ENCODE measurements around the gene KCNK10.
A peak's percentile ranks its signal among the peaks of the same experiment; 100 is the strongest.

KCNK10 gene

DNA sequence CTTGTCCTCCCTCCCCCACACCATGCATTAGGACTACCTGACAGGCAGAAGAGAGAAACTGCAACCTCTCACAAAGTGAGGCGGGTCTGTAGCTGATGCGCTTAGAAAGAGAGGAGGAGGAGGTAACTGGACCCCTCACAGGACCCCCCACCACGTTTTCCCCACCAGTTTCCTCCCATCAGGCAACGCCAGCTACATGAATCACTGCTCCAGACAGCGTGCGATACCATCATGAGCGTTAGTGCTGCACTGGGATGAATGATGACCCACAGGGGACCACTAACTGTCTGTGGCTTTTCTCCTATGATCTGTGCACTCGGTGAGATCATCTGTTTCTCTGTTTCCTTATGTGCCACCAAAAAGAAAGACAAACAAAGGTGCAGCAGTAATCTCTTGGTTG is 77.7 kb downstream of the KCNK10 start (continued):
- no peak for TF ChIP-seq ZNF211 (tag by site-specific recombination; IDR thresholded peaks at IDR 0.05; ENCODE audit: low read depth)
- peak; percentile 86 for TF ChIP-seq KLF8 (tag by site-specific recombination; IDR thresholded peaks at IDR 0.05)
- peak; percentile 90 for TF ChIP-seq IKZF3 (tag by site-specific recombination; IDR thresholded peaks at IDR 0.05)
- peak; percentile 45; the same call in 1 of the 2 replicates for TF ChIP-seq ZNF394 (tag by site-specific recombination; IDR thresholded peaks at IDR 0.05; ENCODE audit: borderline replicate concordance)
- no peak for TF ChIP-seq ZNF121 (tag by site-specific recombination; IDR thresholded peaks at IDR 0.05)
- TF ChIP-seq, protein P1, sequence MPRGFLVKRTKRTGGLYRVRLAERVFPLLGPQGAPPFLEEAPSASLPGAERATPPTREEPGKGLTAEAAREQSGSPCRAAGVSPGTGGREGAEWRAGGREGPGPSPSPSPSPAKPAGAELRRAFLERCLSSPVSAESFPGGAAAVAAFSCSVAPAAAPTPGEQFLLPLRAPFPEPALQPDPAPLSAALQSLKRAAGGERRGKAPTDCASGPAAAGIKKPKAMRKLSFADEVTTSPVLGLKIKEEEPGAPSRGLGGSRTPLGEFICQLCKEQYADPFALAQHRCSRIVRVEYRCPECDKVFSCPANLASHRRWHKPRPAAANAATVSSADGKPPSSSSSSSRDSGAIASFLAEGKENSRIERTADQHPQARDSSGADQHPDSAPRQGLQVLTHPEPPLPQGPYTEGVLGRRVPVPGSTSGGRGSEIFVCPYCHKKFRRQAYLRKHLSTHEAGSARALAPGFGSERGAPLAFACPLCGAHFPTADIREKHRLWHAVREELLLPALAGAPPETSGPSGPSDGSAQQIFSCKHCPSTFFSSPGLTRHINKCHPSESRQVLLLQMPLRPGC (tag by site-specific recombination; IDR thresholded peaks at IDR 0.05), result 0 out of 2 replicates have a peak, but pooled peaks have one; percentile 57
- peak; percentile 82 for TF ChIP-seq ZNF366 (tag by site-specific recombination; conservative IDR thresholded peaks at IDR 0.05)
- no peak for TF ChIP-seq ZNF707 (tag by site-specific recombination; IDR thresholded peaks at IDR 0.05)
- TF ChIP-seq ZNF555 (tag by site-specific recombination; conservative IDR thresholded peaks at IDR 0.05), result no peak
- no peak for TF ChIP-seq ZNF830 (tag by site-specific recombination; IDR thresholded peaks at IDR 0.05; ENCODE audit: low read depth)
- TF ChIP-seq TRIM28 (IDR thresholded peaks at IDR 0.05; ENCODE audit: borderline replicate concordance, low read length), result peak; percentile 84; the same call in 1 of the 2 replicates
- TF ChIP-seq ZNF416 (tag by site-specific recombination; IDR thresholded peaks at IDR 0.05), result no peak
- TF ChIP-seq, protein P2, sequence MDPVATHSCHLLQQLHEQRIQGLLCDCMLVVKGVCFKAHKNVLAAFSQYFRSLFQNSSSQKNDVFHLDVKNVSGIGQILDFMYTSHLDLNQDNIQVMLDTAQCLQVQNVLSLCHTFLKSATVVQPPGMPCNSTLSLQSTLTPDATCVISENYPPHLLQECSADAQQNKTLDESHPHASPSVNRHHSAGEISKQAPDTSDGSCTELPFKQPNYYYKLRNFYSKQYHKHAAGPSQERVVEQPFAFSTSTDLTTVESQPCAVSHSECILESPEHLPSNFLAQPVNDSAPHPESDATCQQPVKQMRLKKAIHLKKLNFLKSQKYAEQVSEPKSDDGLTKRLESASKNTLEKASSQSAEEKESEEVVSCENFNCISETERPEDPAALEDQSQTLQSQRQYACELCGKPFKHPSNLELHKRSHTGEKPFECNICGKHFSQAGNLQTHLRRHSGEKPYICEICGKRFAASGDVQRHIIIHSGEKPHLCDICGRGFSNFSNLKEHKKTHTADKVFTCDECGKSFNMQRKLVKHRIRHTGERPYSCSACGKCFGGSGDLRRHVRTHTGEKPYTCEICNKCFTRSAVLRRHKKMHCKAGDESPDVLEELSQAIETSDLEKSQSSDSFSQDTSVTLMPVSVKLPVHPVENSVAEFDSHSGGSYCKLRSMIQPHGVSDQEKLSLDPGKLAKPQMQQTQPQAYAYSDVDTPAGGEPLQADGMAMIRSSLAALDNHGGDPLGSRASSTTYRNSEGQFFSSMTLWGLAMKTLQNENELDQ (tag by site-specific recombination; IDR thresholded peaks at IDR 0.05; ENCODE audit: low read depth), result no peak
- peak; percentile 33; the same call in 1 of the 2 replicates for TF ChIP-seq GFI1B (tag by site-specific recombination; IDR thresholded peaks at IDR 0.05)
- TF ChIP-seq ZBTB8A (tag by site-specific recombination; IDR thresholded peaks at IDR 0.05), result no peak
- no peak for TF ChIP-seq ZNF776 (tag by site-specific recombination; IDR thresholded peaks at IDR 0.05; ENCODE audit: borderline replicate concordance)
- TF ChIP-seq ZNF114 (tag by site-specific recombination; IDR thresholded peaks at IDR 0.05), result no peak
- peak; percentile 40; the same call in 1 of the 2 replicates for TF ChIP-seq SP2 (tag by site-specific recombination; IDR thresholded peaks at IDR 0.05)
- TF ChIP-seq, protein P3, sequence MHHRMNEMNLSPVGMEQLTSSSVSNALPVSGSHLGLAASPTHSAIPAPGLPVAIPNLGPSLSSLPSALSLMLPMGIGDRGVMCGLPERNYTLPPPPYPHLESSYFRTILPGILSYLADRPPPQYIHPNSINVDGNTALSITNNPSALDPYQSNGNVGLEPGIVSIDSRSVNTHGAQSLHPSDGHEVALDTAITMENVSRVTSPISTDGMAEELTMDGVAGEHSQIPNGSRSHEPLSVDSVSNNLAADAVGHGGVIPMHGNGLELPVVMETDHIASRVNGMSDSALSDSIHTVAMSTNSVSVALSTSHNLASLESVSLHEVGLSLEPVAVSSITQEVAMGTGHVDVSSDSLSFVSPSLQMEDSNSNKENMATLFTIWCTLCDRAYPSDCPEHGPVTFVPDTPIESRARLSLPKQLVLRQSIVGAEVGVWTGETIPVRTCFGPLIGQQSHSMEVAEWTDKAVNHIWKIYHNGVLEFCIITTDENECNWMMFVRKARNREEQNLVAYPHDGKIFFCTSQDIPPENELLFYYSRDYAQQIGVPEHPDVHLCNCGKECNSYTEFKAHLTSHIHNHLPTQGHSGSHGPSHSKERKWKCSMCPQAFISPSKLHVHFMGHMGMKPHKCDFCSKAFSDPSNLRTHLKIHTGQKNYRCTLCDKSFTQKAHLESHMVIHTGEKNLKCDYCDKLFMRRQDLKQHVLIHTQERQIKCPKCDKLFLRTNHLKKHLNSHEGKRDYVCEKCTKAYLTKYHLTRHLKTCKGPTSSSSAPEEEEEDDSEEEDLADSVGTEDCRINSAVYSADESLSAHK (tag by site-specific recombination; IDR thresholded peaks at IDR 0.05), result no peak
- TF ChIP-seq ZNF10 (tag by site-specific recombination; IDR thresholded peaks at IDR 0.05), result 0 out of 2 replicates have a peak, but pooled peaks have one; percentile 40
- no peak for TF ChIP-seq ZBTB7A (tag by site-specific recombination; IDR thresholded peaks at IDR 0.05; ENCODE audit: low read depth)
- TF ChIP-seq ZNF302 (tag by site-specific recombination; IDR thresholded peaks at IDR 0.05; ENCODE audit: low read depth), result no peak
- TF ChIP-seq, protein P4, sequence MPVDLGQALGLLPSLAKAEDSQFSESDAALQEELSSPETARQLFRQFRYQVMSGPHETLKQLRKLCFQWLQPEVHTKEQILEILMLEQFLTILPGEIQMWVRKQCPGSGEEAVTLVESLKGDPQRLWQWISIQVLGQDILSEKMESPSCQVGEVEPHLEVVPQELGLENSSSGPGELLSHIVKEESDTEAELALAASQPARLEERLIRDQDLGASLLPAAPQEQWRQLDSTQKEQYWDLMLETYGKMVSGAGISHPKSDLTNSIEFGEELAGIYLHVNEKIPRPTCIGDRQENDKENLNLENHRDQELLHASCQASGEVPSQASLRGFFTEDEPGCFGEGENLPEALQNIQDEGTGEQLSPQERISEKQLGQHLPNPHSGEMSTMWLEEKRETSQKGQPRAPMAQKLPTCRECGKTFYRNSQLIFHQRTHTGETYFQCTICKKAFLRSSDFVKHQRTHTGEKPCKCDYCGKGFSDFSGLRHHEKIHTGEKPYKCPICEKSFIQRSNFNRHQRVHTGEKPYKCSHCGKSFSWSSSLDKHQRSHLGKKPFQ (tag by site-specific recombination; IDR thresholded peaks at IDR 0.05), result no peak
- 0 out of 2 replicates have a peak, but pooled peaks have one; percentile 14 for TF ChIP-seq SCRT2 (tag by site-specific recombination; IDR thresholded peaks at IDR 0.05)
- TF ChIP-seq KLF7 (tag by site-specific recombination; IDR thresholded peaks at IDR 0.05; ENCODE audit: borderline replicate concordance), result 0 out of 2 replicates have a peak, but pooled peaks have one; percentile 38
- no peak for TF ChIP-seq ZNF670 (tag by site-specific recombination; IDR thresholded peaks at IDR 0.05; ENCODE audit: low read depth)
- TF ChIP-seq SP3 (tag by site-specific recombination; IDR thresholded peaks at IDR 0.05), result peak; percentile 31; the same call in 1 of the 2 replicates
- peak; percentile 33; the same call in 1 of the 2 replicates for TF ChIP-seq ZBTB21 (tag by site-specific recombination; IDR thresholded peaks at IDR 0.05)
- TF ChIP-seq YY1 (tag by site-specific recombination; IDR thresholded peaks at IDR 0.05), result no peak
- TF ChIP-seq, protein P5, sequence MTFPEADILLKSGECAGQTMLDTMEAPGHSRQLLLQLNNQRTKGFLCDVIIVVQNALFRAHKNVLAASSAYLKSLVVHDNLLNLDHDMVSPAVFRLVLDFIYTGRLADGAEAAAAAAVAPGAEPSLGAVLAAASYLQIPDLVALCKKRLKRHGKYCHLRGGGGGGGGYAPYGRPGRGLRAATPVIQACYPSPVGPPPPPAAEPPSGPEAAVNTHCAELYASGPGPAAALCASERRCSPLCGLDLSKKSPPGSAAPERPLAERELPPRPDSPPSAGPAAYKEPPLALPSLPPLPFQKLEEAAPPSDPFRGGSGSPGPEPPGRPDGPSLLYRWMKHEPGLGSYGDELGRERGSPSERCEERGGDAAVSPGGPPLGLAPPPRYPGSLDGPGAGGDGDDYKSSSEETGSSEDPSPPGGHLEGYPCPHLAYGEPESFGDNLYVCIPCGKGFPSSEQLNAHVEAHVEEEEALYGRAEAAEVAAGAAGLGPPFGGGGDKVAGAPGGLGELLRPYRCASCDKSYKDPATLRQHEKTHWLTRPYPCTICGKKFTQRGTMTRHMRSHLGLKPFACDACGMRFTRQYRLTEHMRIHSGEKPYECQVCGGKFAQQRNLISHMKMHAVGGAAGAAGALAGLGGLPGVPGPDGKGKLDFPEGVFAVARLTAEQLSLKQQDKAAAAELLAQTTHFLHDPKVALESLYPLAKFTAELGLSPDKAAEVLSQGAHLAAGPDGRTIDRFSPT (tag by site-specific recombination; IDR thresholded peaks at IDR 0.05), result 0 out of 2 replicates have a peak, but pooled peaks have one; percentile 20
- TF ChIP-seq ZIC2 (tag by site-specific recombination; IDR thresholded peaks at IDR 0.05), result peak; percentile 80
- TF ChIP-seq GLI2 (tag by site-specific recombination; IDR thresholded peaks at IDR 0.05; ENCODE audit: borderline replicate concordance, low read depth), result no peak

Data from HEK293 (cell line).